K562 (cell line): Measurements from ENCODE around the gene ANKRD65. TPM values are rescaled to one million over a fixed set of nuclear protein-coding genes. Genes with fewer than 3 reads are reported as not detected.

Source experiments
- ATAC-seq: fragments of 200-7000 bp; cut with Tn5 transposase; 3 replicates; pipeline ENCODE4 v1.9.1; 2020; ENCODE audit warnings: moderate library complexity
- BruUV-seq: library from RNA; stranded (reverse); fragments of 400-500 nt; replicated peaks from 2 replicates; lab custom pipeline; 2021; lab: Mats Ljungman, UMichigan
- CTCF ChIA-PET: fragments of 300-600 bp; formaldehyde crosslinking; extraction: SDS; loops from one replicate; lab custom pipeline; 2021; ENCODE audit warnings: low intra/inter-chr PET ratio; lab: Yijun Ruan, JAX
- POLR2A ChIA-PET: fragments of 300-600, 350-650 bp; sonication (Branson Sonifier 250); formaldehyde crosslinking; extraction: SDS; loops from one replicate; lab custom pipeline; 2021; ENCODE audit warnings: antibody characterized with exemption, inconsistent platforms; lab: Yijun Ruan, JAX
- DNase-seq, 4 experiments: peaks; one replicate each; pipeline versions ENCODE4 v3.0.0 to v3.0.0-alpha.2; 2011 to 2018; ENCODE audit warnings: low spot score in 3 of 4, mixed read lengths in 3 of 4; ENCODE audit errors: extremely low read depth in 1 of 4
- FAIRE-seq: peaks from 2 replicates; lab custom pipeline; 2011; peaks lifted over from hg19 to GRCh38; lab: Jason Lieb, UNC
- H2AFZ ChIP-seq: 2 replicates; pipeline ENCODE4 v1.6.0; 2011; ENCODE audit warnings: low read depth, low read length, control low read depth, inconsistent platforms
- H3K27ac ChIP-seq: fragments of 200-600 bp; 3 replicates; pipeline ENCODE4 v1.8.0; 2011; ENCODE audit warnings: low read depth, mild to moderate bottlenecking, control low read depth, inconsistent platforms, low read length, moderate library complexity, mixed read lengths; ENCODE audit errors: extremely low read depth
- H3K27me3 ChIP-seq, 2 experiments: fragments of 300-600 bp in 1 of 2; 2 replicates in 1 of 2; 3 replicates in 1 of 2; pipeline versions ENCODE4 v1.6.0 to v1.8.0; 2011; ENCODE audit warnings: inconsistent platforms in 2 of 2, low read length in 2 of 2, mild to moderate bottlenecking in 1 of 2, mixed read lengths in 1 of 2, moderate library complexity in 1 of 2; ENCODE audit not compliant: control insufficient read depth in 2 of 2, insufficient read depth in 2 of 2
- H3K36me3 ChIP-seq: fragments of 300-600 bp; 3 replicates; pipeline ENCODE4 v1.8.0; 2011; ENCODE audit warnings: mild to moderate bottlenecking, low read length, inconsistent platforms; ENCODE audit not compliant: control insufficient read depth, insufficient read depth
- H3K4me1 ChIP-seq, 2 experiments: fragments of 200-600 bp in 1 of 2; replicated peaks in 1 of 2; 2 replicates in 1 of 2; 3 replicates in 1 of 2; pipeline versions ENCODE4 v1.5.1 to v1.8.0; 2011; ENCODE audit warnings: inconsistent platforms in 2 of 2, low read length in 2 of 2, mild to moderate bottlenecking in 1 of 2, mixed read lengths in 1 of 2, moderate library complexity in 1 of 2; ENCODE audit not compliant: control insufficient read depth in 2 of 2, insufficient read depth in 2 of 2
- H3K4me2 ChIP-seq: 2 replicates; pipeline ENCODE4 v1.6.1; 2011; ENCODE audit warnings: low read length, control low read depth, inconsistent platforms, mixed read lengths; ENCODE audit not compliant: insufficient read depth
- H3K4me3 ChIP-seq: fragments of 200-600 bp; sonication (generic), shearing (Covaris generic); 2 replicates; pipeline ENCODE4 v1.5.1; 2016; ENCODE audit warnings: control low read depth, inconsistent platforms
- H3K79me2 ChIP-seq: fragments of 200-600 bp; 3 replicates; pipeline ENCODE4 v1.8.0; 2011; ENCODE audit warnings: low read length, inconsistent platforms; ENCODE audit not compliant: control insufficient read depth, insufficient read depth
- H3K9ac ChIP-seq, 2 experiments: 2 replicates each; pipeline versions ENCODE4 v1.6.0 to v1.6.1; 2011; ENCODE audit warnings: low read depth in 2 of 2, low read length in 2 of 2, control low read depth in 1 of 2, inconsistent platforms in 1 of 2, mild to moderate bottlenecking in 1 of 2, mixed read lengths in 1 of 2; ENCODE audit not compliant: insufficient read depth in 1 of 2
- H3K9me1 ChIP-seq: one replicate; pipeline ENCODE4 v1.6.0; 2011; ENCODE audit warnings: inconsistent platforms, mild to moderate bottlenecking, low read length, moderate library complexity; ENCODE audit not compliant: control insufficient read depth, insufficient read depth
- H3K9me3 ChIP-seq: replicated peaks from 2 replicates; pipeline ENCODE4 v1.5.1; 2011; ENCODE audit warnings: low read depth, low read length, inconsistent platforms; ENCODE audit not compliant: control insufficient read depth, insufficient read depth
- H4K20me1 ChIP-seq: replicated peaks from 2 replicates; pipeline ENCODE4 v1.6.1; 2011; ENCODE audit warnings: low read length, inconsistent platforms, mixed read lengths; ENCODE audit not compliant: control insufficient read depth, insufficient read depth
- ATF7 ChIP-seq: fragments of 450-650 bp; IDR thresholded peaks from 2 replicates; pipeline ENCODE4 v1.7.1; 2014; ENCODE audit warnings: mild to moderate bottlenecking, moderate library complexity
- BHLHE40 ChIP-seq: IDR thresholded peaks from 2 replicates; pipeline ENCODE4 v1.6.1; 2011; ENCODE audit warnings: low read length, improper control_type of control experiment
- CXXC5 ChIP-seq: fragments of 250-450 bp; sonication (Bioruptor Pico); IDR thresholded peaks from 2 replicates; pipeline ENCODE4 v1.8.0; 2022; ENCODE audit warnings: inconsistent platforms, mild to moderate bottlenecking, moderate library complexity
- FOXA3 ChIP-seq, 2 experiments: fragments of 450-650 bp in 1 of 2; sonication (generic) in 1 of 2; formaldehyde crosslinking; IDR thresholded peaks in 1 of 2; conservative IDR thresholded peaks in 1 of 2; 2 replicates each; pipeline versions ENCODE4 v1.4.0 to v1.8.0; 2020 to 2022; ENCODE audit warnings: mild to moderate bottlenecking in 2 of 2, missing genetic modification reagents in 1 of 2
- FOXO4 ChIP-seq: fragments of 450-650 bp; formaldehyde crosslinking; IDR thresholded peaks from 2 replicates; pipeline ENCODE4 v1.4.0; 2020; ENCODE audit warnings: mild to moderate bottlenecking, moderate library complexity
- GATA2 ChIP-seq: sonication (generic); formaldehyde crosslinking; IDR thresholded peaks from 2 replicates; pipeline ENCODE4 v1.4.0; 2020; ENCODE audit warnings: mild to moderate bottlenecking, missing genetic modification reagents
- HMGN3 ChIP-seq: IDR thresholded peaks from 2 replicates; pipeline ENCODE4 v1.6.1; 2011; ENCODE audit warnings: borderline replicate concordance, low read depth, mild to moderate bottlenecking, mixed read lengths, low read length; ENCODE audit not compliant: insufficient read length; ENCODE audit errors: extremely low read depth
- KAT2B ChIP-seq: IDR thresholded peaks from one replicate; pipeline ENCODE4 v1.6.1; 2012; ENCODE audit warnings: low read depth, mild to moderate bottlenecking, control low read depth, inconsistent platforms, low read length, moderate library complexity
- KHSRP ChIP-seq: fragments of 450-650 bp; IDR thresholded peaks from 2 replicates; pipeline ENCODE4 v1.6.1; 2017
- MCM3 ChIP-seq: fragments of 450-650 bp; IDR thresholded peaks from 2 replicates; pipeline ENCODE4 v1.6.1; 2016
- NR2C2 ChIP-seq, 2 experiments: fragments of 200-800 bp in 1 of 2; sonication (Bioruptor generic) in 1 of 2; sonication (generic) in 1 of 2; formaldehyde crosslinking in 1 of 2; IDR thresholded peaks; 2 replicates each; pipeline versions ENCODE4 v1.6.1 to v1.8.0; 2016 to 2022; ENCODE audit warnings: mild to moderate bottlenecking in 1 of 2, missing compliant biosample characterization in 1 of 2, missing genetic modification characterization in 1 of 2, missing genetic modification reagents in 1 of 2
- SRSF7 ChIP-seq: fragments of 200-400 bp; formaldehyde crosslinking; optimal IDR thresholded peaks from 2 replicates; pipeline ENCODE3; 2017; ENCODE audit warnings: mild to moderate bottlenecking, low read depth, low read length
- TFAP4 ChIP-seq: sonication (generic); formaldehyde crosslinking; IDR thresholded peaks from 2 replicates; pipeline ENCODE4 v1.8.0; 2022; ENCODE audit warnings: missing genetic modification reagents, mild to moderate bottlenecking, moderate library complexity, borderline replicate concordance
- TRIM24 ChIP-seq, 2 experiments: fragments of 450-650 bp; IDR thresholded peaks; 2 replicates each; pipeline ENCODE4 v1.6.1; 2016
- ZBTB7A ChIP-seq: IDR thresholded peaks from 2 replicates; pipeline ENCODE4 v1.6.1; 2011; ENCODE audit warnings: low read depth, mild to moderate bottlenecking, low read length, moderate library complexity, borderline replicate concordance; ENCODE audit not compliant: control insufficient read depth
- ZKSCAN3 ChIP-seq: fragments of 250-450 bp; sonication (Bioruptor Pico); IDR thresholded peaks from 2 replicates; pipeline ENCODE4 v1.4.0; 2020
- ZNF639 ChIP-seq, 2 experiments: fragments of 200-800 bp in 1 of 2; sonication (Bioruptor generic) in 1 of 2; sonication (generic) in 1 of 2; formaldehyde crosslinking in 1 of 2; IDR thresholded peaks in 1 of 2; conservative IDR thresholded peaks in 1 of 2; 2 replicates each; pipeline versions ENCODE4 v1.5.0 to v1.6.1; 2016 to 2020; ENCODE audit warnings: missing compliant biosample characterization in 1 of 2, missing genetic modification characterization in 1 of 2, missing genetic modification reagents in 1 of 2
- WGBS: fragments of 100-300 bp; shearing (Covaris generic); methylation state at CpG from one replicate; pipeline ENCODE4 v1.1.6; 2016; ENCODE audit warnings: low coverage, mixed read lengths; ENCODE audit not compliant: insufficient coverage; ENCODE audit errors: missing lambda C conversion rate; 5-methylcytosine and 5-hydroxymethylcytosine counted together
- in situ Hi-C: fragments of 300-500 bp; cut with MboI; formaldehyde crosslinking; loops from 4 replicates; pipeline ENCODE4 v1.15.0; 2018; ENCODE audit warnings: inconsistent platforms, mixed read lengths
- intact Hi-C: fragments of 100-400 bp; cut with micrococcal nuclease; formaldehyde crosslinking; loops from 2 replicates; pipeline ENCODE4 v1.14.2; 2022
- polyA plus RNA-seq, 8 experiments: library from polyadenylated mRNA; depleted of rRNA in 4 of 8; stranded (reverse) in 5 of 8; unstranded in 3 of 8; fragments of >200 nt; fragmentation: Nextera tagmentation in 2 of 8; fragmentation: Illumina TruSeq in 1 of 8; extraction: Ambion mirVana in 2 of 8; extraction: Trizol in 1 of 8; gene quantifications; 2 replicates each; pipeline versions ENCODE4 v1.2.1 to v1.2.3, GENCODE V29; 2011 to 2014; ENCODE audit warnings: inconsistent platforms in 1 of 8, missing spikeins in 1 of 8
- total RNA-seq, 7 experiments: library from RNA; depleted of rRNA in 6 of 7; stranded (reverse); fragments of >200 nt in 6 of 7; fragmentation: Illumina TruSeq in 2 of 7; extraction: Trizol in 2 of 7; gene quantifications; 2 replicates each; pipeline versions ENCODE4 v1.2.1 to v1.2.3, GENCODE V29; 2011 to 2021; ENCODE audit warnings: low replicate concordance in 1 of 7

Gene ANKRD65
- total and polyA plus RNA-seq, 9 of the 15 experiments (the other 6 are each of a cell fraction or from before 2014, with no cell fraction given), result not detected

GRCh38 chr1:1402072-1402900, 18.8 kb downstream of the ANKRD65 start:
- WGBS, result 68% methylated on average over 20 of the region's 20 CpGs
- intact Hi-C loops (no loop called here), in situ Hi-C loops (no loop called here)
- no peaks in the 10 kb centered on the region for H3K27me3 ChIP-seq
- H4K20me1 ChIP-seq, result peaks cover 14% of the 10 kb centered on the region
- H3K9ac ChIP-seq, result peak overlapping the region in 1 of 2 experiments; percentile 61; a peak in 2 of 4 replicates
- ATAC-seq (peak; percentile 6; the same call in 2 of the 3 replicates), DNase-seq (peak in 3 of 4 experiments; percentile 47 to 82 (median 60)), FAIRE-seq (peak; percentile 80)
- H2AFZ ChIP-seq, result no peak overlapping the region
- no peaks in the 10 kb centered on the region for H3K9me3 ChIP-seq
- peaks cover 8% of the 10 kb centered on the region for H3K9me1 ChIP-seq
- BruUV-seq, result no TSS peak
- ChIA-PET POLR2A (interaction anchor here (0.6 to 1.7 kb wide), 13 partner anchors 8 to 356 kb away, joined by 3 to 8 read pairs (median 3); partner anchors contain the start of gene AURKAIP1), CTCF (interaction anchor here (1.1 kb wide), 1 partner anchor 50 kb away, joined by 3 read pairs; no protein-coding TSS in a partner anchor)
- no peak overlapping the region for H3K4me2 ChIP-seq
- H3K27ac ChIP-seq, result peak overlapping the region; percentile 24; the same call in 1 of the 3 replicates
- H3K4me1 ChIP-seq, result peaks cover 28 to 68% of the 10 kb centered on the region in 2 experiments
- no peak overlapping the region for H3K4me3 ChIP-seq
- H3K79me2 ChIP-seq, result peaks cover 84% of the 10 kb centered on the region
- H3K36me3 ChIP-seq, result peaks cover 78% of the 10 kb centered on the region
- TF ChIP-seq FOXA3 (CRISPR knock-in tag; conservative IDR thresholded peaks at IDR 0.05 in 1 of 2, IDR thresholded peaks at IDR 0.05 in 1 of 2) (peak in 1 of 2 experiments; percentile 38; a peak in 1 of 4 replicates), KAT2B (no peak), GATA2 (CRISPR knock-in tag) (no peak), ATF7 (no peak), HMGN3 (no peak), FOXO4 (CRISPR knock-in tag) (no peak), BHLHE40 (0 out of 2 replicates have a peak, but pooled peaks have one; percentile 13), KHSRP (no peak), ZNF639 (CRISPR knock-in tag; conservative IDR thresholded peaks at IDR 0.05 in 1 of 2, IDR thresholded peaks at IDR 0.05 in 1 of 2) (no peak), TRIM24 (IDR thresholded peaks at IDR 0.05) (peak; percentile 17 to 51; a peak in 1 of 4 replicates), ZBTB7A (no peak), MCM3 (no peak), NR2C2 (CRISPR knock-in tag; IDR thresholded peaks at IDR 0.05) (no peak), NR2C2 (tag; IDR thresholded peaks at IDR 0.05) (peak; percentile 24; the same call in 1 of the 2 replicates), SRSF7 (no peak), TFAP4 (CRISPR knock-in tag) (peak; percentile 43; the same call in 1 of the 2 replicates), ZKSCAN3 (CRISPR knock-in tag) (no peak), CXXC5 (CRISPR knock-in tag) (peak; percentile 36; the same call in 1 of the 2 replicates)
